Stimulated activated CD8-positive, alpha-beta memory T cell treated with anti-CD3 and anti-CD28 coated beads, Interleukin-15, amount 100 ng/mL, for 4 hours (primary cell): Measurements from ENCODE around the gene CFAP221.

Experiments used
- DNase-seq, 2 donors: peaks; one replicate each; pipeline ENCODE4 v3.0.0-alpha.2; 2020; ENCODE audit warnings: low read depth in 2 of 2

Gene CFAP221

DNA sequence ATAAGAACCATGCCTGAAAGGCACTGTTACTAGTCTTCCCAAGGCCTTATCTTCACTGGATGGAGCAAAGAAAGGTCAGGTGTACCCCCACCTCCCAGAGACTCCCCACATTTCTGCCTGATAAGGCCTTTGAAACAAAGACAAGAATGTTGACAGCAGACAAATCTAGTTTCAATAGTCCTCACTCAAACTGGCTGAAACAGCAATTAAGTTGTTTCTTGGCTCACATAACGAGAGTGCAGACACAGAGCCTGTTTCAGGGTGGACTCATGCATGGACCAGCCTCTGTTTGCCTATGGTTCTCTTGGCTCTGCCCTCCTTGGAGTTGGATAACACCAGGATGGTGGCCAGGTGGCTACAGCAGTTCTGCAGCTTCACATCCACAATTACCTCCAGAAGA, 7.5 kb upstream of the CFAP221 start:
- no peak for DNase-seq

DNA sequence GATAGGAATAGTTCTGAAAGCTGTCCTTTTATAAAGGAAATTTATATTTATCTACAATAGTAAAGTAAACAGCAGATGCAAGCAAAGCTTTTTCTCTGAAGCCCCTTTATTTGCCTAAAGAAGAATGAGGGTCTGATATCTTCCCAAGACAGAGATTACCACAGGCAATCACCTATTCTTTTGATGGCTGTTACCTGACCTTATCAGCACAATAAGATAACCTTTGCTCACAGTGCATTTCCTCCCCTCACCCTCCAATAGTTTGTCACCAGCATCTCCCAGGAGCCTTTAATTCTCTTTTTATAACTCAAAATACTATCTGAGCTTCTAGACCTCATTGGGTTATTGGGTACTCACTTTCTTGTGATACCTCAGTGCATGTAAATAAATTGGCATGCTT, 6.5 kb upstream of the CFAP221 start:
- DNase-seq, result no peak

DNA sequence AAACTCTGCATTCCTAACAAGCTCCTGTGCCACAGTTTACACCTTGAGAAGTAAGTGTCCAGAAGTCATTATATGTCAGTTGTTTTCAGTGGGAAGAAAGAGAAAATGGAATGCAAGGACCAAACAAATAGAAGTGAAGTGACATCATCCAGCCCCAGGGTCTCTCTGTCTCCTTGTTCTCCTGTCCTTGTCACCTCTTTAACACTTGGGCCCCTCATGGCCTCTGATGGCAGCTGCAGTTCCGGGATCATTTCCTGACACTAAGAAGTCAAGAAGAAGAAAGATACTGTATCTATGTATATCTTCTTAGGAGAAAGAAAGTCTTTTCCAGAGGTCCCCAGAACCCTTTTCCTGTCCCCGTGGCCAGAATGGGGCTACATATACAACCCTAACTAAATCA, 2.8 kb upstream of the CFAP221 start:
- DNase-seq, result no peak

DNA sequence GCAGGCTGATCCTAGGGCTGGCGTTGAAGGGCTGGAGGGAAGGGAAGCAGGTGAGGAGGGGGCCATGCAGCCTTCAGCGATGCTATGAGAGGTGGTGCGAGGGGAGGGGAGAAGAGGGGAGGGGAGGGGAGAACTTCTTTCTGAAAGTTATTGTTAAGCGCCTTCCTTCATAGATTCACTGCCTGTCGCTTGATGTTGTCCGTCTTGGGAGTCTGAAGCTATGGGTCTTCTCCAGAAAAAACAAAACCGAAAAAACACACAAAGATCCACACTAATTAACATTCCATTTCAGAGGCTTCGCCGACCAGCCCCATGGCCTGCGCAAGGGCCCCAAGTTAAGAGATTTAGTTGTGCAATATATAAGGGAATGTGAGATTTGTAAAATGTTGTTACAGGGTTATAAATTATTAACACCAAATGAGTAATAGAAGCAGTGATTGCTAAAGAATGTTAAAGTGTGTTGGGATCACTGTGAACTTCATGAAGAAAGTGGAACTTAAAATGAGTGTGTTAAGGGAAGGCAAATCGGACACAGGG, 758 bp downstream of the CFAP221 start:
- no peak for DNase-seq

DNA sequence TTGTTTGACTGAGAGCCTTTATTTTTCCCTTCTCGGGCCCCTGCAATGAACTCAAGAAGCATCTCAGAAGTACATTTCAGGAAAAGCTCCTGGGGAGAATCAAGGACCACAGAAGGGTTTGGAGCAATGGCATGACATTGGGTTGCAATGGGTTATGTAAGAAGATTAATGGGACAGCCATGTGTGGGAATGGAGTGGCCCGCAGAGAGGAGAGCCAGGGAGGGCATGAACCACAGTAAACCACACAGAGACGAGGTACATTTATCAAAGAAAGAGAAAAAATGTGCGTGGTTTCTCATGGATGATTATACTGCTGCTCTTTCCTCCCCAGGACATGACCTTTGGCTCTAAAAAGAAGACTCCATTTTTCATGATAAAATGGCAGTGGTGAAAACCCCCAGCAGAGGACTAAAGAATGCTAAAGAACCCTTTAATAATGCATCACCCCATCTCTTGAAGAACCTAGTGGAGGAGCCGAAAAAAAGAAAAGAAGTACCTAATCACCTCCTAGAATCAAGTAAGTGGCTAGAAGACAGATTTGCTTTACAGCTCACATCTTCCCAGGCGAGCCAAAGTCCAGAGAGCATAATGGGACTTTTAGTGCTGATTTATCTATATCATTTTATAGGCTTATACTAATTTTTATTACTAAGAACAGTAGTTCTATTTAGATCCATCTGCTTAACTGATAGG, 1.7 kb downstream of the CFAP221 start:
- DNase-seq, result no peak

DNA sequence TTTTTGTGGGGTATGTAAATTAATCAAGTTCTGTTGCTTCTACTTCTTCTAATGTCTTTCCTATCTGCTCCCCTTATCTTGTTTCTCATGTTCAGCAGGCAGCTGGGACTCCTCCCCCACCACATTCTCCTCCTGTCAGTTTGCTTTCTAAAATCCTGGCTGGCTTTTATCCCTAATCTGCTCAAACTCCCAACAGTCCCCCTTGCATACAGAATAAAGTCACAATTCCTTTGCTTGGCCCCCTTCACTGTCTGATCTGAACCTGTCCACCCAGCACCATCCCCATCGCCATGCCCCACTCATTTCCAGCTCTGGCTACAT, 2.2 kb downstream of the CFAP221 start:
- DNase-seq, result no peak

DNA sequence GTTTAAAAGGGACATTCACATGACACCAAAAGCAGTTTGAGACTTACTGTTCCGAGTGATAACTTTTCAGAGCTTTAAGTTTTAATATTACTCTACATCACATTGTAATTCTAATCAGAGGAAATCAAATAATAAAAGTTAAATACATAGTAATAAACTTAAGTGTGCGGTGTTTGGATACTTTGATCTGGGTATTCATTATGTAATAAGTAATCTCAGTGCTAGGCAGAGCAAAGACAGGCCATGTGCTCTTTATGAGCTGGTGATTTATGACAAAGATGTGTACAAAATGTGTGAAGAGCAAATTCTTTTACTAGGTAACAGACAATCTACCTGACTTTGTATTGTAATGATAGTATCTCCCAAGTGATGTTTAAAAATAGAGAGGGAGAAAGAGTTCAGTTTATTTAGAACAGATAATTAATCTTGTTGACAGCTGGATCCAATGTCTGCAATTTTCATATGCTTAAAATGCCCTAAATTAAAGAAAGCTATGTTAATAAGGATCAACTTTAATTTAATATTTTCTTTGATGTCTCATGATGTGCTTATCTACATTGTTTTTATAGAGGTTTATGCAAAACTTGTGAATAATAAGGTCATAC, 4.4 kb downstream of the CFAP221 start:
- no peak for DNase-seq

DNA sequence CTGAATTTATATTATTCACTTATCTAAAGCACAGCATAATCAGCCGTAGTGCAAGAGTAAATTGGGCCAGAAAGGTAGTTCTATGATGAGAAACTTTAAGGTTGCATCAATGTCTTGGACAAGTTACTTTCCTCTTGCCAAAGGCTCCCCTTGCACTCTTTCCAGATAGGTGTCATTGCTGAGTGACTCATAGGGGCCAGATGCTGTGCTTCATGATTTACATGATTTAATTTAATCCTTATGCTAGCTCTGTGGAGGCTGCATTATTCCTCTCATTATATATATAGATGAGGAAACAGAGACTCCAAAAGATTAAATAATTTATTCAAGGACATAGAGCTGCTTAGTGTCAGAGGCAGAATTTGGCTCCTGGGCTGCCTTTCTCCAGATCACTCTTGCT, 5.0 kb downstream of the CFAP221 start:
- DNase-seq, result no peak

DNA sequence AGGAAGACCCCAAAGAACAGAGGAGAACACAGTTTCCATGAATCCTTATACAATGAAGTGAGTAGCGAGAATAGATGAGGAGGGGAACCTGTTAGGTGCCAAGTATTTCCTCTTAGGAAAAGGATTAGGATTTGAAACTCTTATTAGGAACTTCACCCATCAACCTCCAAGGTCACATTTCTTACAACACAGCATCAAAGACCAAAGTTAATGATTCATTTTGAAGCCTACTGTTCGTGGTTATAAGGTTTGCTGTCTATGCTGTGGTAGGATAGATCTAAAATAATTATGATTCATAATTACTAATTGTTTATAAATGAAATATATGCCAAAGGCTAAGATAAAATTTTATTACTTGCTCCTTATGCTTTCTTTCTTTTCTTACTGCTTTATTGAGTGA, 6.1 kb downstream of the CFAP221 start:
- DNase-seq, result no peak

DNA sequence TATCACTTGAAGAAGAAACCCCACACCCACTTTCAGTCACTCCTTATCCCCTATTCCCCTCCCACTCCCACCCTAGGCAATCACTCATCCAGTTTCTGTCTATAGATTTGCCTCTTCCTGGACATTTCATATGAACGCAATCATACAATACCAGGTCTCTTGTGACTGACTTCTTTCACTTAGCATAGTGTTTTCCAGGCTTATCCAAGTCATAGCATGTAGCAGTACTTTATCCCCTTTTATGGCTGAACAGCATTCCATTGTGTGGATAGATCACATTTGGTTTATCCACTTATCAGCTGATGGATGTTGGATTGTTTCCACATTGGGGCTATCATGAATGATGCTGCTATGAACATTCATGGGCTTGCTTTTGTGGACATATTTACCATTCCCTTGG, 6.6 kb downstream of the CFAP221 start:
- DNase-seq, result no peak

DNA sequence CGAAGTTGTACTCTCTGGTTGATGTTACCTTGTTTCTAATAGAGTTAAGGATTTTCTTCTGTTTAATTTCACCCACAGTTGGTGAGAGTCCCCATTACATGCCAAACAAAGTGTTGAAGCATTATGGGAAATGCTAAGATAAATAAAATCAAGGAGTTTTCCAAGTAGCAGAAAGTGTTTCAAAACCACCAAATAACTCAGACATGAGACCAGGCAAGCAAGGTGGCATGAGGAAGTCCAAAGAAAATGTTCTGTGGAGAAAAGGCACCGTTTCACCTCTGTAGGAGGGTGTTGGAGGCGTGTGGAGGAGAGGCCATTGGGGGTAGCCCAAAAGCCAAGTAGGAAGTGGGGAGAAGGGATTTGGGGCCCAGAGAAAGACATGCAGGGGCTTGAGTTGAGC, 8.7 kb downstream of the CFAP221 start:
- no peak for DNase-seq

DNA sequence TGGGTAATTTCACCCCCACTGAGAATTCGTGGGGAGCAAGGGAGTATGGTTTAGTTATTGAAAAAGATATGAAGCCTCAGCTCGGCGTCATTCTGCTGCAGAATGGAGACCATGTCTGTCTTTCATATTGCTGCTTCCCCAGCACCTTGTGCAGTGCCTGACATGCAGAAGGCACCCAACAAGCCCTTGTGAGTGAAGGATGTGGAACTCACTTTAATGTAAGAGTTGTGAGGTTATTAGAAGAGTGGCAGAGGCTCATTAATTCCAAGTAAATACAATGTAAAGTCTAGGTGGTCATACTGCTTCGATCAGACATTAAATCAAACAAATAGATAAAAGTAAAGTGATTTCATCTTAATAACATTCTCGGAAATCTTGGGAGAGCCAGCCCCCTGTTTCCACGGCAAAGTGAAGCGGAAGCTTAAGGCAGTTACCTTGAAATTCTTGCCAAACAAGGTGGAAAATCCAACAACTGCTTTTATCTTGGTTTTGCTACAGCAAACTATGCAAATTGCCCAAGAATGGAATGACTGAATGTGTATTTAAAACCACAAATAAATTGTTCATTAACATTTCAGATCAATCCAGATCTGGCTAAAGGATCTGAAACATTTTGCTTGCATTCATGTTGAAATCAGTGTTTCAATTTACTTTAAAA, 9.6 kb downstream of the CFAP221 start:
- no peak for DNase-seq

DNA sequence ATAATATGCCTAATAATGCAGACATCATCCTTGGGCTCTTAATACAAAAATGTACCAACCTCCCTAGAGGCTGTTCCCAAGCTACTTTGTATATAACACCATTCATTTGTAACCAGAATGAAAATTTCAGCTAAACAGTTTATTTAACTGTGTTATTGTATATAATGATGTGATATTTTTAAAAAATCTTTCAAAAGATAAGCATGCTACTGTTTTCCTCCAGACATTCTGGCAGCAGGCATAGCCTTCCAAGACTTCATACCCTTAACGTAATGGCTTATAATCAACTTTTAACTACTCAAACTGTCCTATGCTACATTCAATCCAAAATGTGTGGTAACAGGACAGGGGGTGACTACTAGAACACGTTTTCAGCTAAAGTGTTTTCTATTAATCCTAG, 21.2 kb downstream of the CFAP221 start:
- DNase-seq, result no peak

DNA sequence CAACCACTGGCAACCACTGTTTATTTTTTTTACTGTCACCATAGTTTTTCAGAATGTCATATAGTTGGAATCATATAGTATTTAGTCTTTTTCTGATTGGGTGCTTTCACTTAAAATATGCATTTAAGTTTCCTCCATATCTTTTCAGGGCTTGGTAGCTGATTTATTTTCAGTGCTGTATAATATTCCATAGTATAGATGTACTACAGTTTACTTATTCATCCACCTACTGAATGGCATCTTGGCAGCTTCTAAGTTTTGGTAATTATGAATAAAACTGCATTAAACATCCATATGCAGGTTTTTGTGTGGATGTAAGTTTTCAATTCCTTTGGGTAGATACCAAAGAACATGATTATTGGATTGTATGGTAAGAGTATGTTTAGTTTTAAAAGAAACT, 23.0 kb downstream of the CFAP221 start:
- DNase-seq, result no peak

DNA sequence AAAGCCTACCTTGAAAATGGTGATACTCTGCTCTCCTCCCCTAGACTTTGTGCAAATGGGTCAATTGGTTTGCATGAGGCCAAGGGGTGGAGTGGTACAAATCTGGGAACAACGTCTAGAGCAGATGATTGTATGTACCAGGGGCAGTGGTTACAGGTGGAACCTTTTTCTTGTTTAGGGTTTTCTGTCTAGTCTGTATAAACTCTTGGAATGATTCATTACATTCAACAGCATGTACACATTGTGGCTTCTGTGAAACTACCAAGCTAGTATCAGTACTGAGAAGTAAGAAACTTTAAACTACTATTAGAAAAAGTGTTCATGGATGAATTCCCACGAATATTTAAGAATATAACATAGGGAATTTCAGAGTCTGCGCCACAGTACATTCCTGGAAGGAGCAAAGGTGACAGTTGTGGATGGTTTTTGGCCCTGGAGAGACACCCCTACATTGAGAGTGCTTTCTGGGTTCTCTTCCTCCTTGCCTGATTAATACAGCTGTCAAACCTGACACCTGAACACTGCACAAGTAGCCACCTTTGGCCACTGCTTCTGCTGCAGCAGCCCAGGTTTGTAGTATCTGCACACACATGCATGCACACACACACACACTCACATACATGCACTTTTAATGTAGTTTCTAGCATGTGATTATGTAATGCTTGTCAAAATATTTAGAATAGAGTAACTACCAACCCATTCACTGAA, 30.0 kb downstream of the CFAP221 start:
- DNase-seq, result no peak

DNA sequence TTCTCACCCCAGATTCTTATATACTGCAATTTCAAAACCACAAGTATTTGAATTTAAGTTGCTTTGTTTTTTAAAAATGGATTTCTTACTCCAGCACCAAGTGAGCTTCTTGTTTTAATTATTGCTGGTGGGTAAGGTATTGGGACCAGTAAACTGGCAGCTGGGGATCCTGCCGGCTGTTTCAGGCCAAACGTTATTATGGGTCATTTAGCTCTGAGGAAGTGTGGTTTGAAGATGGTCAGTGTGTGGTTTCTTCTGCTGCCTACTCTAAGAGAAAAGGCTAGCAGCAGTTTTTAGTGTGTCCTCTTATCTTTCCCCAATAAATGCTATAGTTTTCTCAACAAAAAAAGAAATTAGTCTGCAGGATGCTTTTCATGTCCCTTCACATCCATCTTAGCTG, 30.6 kb downstream of the CFAP221 start:
- no peak for DNase-seq

DNA sequence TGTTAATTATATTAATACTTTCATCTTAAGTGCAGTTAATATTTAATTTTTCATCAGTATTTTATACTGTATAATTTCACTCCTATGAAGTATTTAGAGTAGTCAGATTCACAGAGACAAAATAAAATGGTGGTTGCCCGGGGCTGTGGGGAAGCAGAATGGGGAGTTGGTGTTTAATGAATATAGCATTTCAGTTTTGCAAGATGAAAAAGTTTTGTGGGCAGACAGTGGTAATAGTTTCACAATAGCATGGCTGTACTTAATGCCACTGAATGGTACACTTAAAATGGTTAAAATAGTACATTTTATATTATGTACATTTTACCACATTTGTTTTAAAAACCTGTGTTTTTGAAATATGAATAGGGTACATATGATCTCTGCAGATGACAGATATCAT, 31.2 kb downstream of the CFAP221 start:
- DNase-seq, result no peak

DNA sequence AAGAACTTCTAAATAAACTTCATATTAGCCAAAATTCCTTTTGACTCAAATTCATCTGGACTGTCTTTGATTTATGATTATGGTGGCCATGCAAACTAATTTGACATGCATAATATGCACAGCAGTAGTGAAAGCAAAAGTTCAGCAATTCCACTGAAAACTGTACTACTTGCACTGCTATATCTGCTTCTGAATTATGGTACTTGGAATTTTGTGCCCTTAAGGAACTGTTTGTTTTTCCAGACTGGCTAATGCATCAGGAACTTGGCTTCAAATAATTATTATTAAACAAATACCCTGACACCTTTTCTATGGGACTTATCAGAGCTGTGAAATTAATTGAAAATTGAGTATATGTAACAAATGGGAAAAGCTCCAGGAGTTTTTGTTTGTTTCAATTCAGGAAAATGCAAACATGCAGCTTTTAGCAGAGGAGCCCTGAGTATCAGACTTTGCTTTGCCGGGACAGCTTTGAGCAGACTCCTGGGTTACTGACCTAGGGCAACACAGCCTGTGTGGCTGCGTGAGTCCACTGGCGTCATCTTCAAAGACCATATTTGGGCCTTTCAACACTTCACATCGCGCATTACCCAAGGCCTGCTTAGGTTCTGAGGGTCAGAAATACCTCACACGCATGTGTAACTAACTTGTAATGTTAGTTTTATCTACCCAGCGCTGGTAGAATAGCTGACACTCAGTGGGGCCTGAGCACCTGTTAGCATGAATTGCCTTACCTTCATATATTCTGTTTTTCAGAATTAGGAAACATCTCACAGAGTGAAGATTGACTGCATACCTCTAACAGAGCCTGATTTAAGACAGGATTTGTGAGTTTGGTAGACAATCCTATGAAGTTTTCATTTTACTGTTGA, 35.4 kb downstream of the CFAP221 start:
- DNase-seq, result no peak

DNA sequence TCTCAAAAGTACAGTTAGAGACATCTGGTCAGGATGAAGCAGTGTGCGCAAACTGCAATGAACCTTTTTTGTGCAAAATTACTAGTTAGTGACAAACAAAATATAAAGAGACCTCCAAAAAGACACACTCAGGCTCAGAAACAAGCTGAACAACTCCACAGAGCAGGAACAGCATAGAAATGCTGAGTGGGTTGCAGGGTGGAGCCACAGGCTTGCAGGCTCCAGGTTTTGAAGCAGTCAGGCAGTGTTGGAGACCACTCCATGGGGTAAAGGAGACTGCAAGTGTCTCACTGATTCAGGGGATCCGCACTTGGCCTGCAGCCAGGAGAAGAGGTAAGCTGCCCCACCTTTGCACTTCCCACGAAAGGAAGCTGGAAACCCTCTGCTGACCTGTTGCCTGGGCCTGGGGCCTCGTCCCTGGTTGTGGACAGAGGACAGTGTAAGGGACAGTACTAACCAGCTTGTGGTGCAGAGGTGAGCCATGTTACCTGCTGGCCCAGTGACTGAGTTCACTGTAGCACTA, 36.4 kb downstream of the CFAP221 start:
- DNase-seq, result no peak

DNA sequence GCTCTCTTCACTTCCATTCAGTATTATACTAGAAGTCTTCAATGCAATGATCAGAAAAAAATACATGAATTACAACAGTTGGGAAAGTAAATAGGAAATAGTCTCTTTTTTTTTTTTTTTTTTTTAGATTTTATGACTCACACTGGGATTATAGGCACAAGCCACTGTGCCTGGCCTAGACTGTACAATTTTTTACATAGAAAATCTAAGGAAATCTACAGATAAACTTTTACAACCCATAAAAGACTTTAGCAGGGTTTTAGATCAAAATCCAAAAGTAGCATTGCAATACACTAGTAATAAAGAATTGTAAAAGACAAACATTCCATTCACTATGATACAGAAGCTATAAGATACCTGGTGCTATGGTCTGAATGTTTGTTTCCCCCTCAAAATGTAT, 39.0 kb downstream of the CFAP221 start:
- DNase-seq, result no peak

DNA sequence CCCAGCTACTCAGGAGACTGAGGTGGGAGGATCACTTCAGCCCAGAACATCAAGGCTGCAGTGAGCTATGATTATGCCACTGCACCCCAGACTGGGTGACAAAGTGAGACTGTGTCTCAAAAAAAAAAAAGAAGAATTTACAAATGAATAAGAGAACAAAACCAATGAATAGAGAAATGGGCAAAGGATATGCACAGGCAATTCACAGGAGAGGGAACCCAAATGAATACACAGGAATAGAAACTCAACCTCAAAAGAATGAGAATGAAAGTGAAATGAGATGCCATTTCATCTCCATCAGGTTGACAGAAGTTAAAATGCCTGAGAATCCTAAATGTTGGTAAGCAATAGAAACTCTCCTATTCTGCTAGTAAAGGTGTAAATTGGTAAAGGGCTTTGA, 40.2 kb downstream of the CFAP221 start:
- DNase-seq, result no peak

DNA sequence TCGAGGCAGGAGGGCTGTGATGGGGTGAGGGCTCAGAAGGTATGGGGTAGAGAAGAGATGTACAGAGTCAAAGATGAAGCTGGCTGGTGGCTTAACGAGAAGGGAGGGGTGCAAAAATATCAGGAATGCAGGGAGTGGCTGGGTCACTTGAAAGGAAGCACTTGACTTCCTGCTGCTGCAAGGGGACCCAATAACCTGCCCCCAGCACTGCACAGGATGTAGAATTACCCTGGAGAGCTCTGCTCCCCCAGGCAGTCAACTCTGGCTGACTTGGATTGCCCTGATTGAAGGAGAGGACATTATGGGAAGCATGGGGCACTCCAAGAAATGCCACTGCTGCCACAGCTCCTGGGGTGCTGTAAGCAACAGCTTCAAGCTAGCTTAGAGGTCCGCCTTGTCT, 41.8 kb downstream of the CFAP221 start:
- DNase-seq, result no peak
